Measurements from ENCODE around the gene ZNF592.

Gene ZNF592

GRCh38 chr15:84807228-84807627 is 58.8 kb downstream of the ZNF592 start:
- DNase-seq (ENCODE audit: low read depth in 1 of 2, low spot score in 1 of 2), result no peak

DNA sequence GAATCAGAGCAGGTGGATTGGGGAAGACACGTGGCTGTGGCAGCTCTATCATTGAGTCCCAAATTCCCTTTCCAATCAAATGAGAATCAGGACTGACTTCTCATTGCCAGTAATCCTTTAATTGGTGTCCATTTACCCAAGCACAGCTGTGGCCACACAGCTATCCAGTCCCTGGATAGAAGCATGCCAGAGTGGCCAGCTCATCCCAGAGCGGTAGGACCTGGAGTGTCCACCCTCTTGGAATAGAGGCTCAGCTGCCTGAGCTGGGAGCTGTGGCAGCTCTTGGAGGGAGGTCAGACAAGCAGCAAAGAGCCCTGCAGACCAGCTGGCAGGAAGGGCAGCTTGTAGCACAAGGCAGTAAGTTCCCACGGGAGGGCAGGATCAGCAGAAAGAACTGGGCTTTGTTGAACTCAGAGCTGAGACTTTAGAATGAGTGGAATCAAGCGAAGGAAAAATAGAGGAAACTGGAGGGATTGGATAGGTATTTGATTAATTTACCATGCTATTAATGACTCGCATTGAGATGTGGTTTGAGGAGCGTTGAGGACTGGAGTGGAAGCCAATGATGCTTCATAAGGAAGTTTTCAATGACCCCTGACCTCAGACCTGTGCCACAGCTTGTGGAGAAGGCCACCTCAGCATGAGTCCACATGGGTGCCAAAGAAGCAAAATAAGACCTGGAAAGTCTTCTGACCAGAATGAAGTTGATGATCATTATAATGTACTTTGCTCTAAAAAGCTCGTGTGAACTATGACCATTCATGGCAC is 61.9 kb downstream of the ZNF592 start:
- no peak for DNase-seq (ENCODE audit: low read depth in 1 of 2, low spot score in 1 of 2)

DNA sequence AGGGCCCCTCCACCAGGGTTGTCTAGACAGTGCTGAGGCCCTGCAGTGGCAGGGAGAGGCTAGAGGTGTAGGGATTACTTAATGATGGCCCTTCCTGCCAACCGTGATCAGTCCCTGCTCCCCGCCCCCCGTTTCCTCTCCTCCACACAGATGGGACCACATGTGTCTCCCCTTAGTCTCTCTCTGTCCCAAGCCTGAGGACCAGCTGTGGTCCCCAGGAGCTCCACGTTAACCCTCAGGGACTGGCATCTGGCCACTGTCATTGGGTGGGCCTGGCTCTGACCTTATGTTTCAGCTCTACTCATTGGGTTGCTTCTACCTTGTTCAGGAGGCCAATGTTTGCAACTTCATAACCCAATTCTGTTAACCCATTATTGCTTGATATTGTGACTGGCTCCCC is 62.8 kb downstream of the ZNF592 start:
- no peak for DNase-seq (ENCODE audit: low read depth in 1 of 2, low spot score in 1 of 2)

DNA sequence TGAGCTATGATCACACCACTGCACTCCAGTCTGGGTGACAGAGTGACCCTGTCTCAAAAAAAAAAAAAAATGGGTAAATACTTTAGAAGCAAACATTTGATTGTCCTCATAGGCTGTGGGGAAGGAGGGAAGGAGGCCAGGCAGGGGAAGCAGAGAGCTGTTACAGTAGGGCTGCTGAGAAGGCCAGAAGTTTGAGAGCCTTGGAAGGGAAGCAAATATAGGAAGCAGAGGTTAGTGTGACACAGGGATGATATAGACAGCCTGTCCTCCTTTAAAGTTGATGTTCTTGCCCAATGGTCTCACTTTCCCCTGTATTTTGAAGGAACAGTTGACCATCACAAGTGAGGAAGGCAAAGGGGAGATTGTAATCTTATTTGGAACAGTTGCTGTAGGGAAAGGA is 63.4 kb downstream of the ZNF592 start:
- no peak for DNase-seq (ENCODE audit: low read depth in 1 of 2, low spot score in 1 of 2)

- DNase-seq (ENCODE audit: low read depth in 1 of 2, low spot score in 1 of 2), result no peak
Measured at GRCh38 chr15:84812842-84813241, 64.5 kb downstream of the ZNF592 start.

DNA sequence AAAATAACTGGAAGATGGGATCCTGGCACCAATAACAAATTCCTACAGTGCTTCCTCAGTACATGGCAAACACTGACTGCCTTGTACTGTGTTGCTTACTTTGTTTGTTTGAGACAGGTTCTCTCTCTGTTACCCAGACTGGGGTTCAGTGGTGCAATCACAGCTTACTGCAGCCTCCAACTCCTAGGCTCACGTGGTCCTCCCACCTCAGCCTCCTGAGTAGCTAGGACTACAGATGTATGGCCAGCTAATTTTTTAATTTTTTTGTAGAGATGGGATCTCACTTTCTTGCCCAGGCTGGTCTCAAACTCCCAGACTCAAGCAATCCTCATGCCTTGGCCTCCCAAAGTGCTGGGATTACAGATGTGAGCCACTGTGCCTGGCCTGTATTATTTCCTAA is 65.0 kb downstream of the ZNF592 start:
- no peak for DNase-seq (ENCODE audit: low read depth in 1 of 2, low spot score in 1 of 2)

DNA sequence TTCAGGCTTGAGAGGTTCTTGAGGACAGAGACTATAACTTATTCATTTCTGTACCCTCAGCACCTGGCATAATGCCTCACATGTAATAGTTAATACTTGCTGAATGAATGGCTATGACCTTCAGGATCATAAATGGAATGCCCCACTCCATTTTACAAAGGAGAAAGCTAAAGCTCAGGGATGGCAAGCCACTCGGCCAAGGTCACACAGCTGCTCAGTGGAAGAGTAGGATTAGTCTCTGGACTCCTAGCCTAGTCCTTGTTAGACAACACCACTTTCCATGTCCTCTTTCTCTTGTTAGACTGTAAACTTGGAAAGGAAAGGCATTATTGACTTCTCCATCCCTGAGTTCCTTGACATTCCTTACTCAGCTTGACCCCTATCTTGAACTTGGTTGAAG is 65.5 kb downstream of the ZNF592 start:
- no peak for DNase-seq (ENCODE audit: low read depth in 1 of 2, low spot score in 1 of 2)

DNA sequence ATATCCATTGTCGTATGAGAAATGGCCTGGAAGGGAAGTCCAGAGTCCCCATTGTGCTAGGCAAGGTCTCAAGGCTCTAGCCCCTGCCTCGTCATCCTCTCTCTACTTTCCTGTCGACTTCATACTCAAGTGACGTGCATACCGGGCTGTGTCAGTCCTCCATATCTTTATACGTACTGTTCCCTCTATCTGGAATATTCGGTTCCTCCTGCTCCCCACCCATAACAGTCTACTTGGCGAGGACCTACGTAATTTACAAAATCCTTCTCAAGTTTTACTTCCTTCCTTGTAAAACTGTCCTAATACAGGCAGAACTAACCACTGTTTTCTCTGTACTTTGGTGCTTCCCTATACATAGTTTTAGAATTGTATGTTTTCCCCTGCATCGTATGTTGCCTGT is 66.5 kb downstream of the ZNF592 start:
- no peak for DNase-seq (ENCODE audit: low read depth in 1 of 2, low spot score in 1 of 2)

- DNase-seq (ENCODE audit: low read depth in 1 of 2, low spot score in 1 of 2), result no peak
Measured at GRCh38 chr15:84816694-84817465, 68.5 kb downstream of the ZNF592 start, which contains the start of gene ALPK3. Gene ALPK3, plus strand, starts transcription at chr15:84817356. Its CDS starts 97 bp downstream, at chr15:84817453.

GRCh38 chr15:84817466-84818081 is 69.2 kb downstream of the ZNF592 start:
- DNase-seq (ENCODE audit: low read depth in 1 of 2, low spot score in 1 of 2), result no peak

GRCh38 chr15:84818261-84819131 is 70.1 kb downstream of the ZNF592 start:
- DNase-seq (ENCODE audit: low read depth in 1 of 2, low spot score in 1 of 2), result no peak

GRCh38 chr15:84819291-84819768 is 70.9 kb downstream of the ZNF592 start:
- no peak for DNase-seq (ENCODE audit: low read depth in 1 of 2, low spot score in 1 of 2)

DNA sequence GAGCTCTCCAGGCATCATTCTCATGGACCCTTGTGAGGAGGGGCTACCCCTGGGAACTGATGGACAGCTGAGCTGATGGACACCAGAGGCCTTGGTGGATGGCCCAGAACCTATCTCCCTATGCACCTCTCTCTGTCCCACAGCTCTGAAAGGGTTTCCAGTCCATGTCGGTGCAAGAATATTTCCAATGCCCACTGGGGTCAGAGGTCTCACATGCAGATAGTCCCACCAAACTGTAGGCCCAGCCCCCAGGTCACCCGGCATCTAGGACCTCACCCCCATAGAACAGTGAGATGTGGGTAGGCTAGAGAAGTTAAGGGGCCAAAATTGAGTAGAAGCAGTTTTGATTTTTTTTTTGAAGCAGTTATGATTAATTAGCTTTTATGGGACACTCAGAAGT is 71.4 kb downstream of the ZNF592 start:
- DNase-seq (ENCODE audit: low read depth in 1 of 2, low spot score in 1 of 2), result no peak

DNA sequence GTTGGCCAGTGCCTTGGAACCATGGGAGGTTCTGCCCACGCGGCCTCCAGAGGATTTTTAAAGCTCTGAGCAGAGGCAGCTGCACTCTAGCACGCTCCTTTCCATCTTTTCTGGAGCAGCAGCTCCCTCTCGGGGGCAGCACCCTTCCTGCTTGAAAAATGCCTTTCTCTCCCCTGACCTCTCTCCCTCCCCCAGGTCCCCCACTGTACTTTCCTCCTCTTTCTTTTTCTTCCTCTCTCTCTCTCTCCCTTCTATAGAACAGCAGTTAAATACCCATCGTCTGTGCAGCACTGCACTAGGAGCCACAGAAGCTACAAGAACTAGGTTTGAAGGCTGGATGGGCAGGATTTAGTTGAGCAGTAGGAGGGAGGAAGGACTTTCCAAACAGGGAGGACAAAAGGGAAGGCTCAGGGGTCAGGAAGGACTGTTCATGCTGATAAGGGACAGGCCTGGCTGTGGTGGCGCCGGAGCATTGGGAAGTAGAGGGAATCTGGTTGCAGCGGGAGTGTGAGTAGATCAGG is 73.2 kb downstream of the ZNF592 start:
- no peak for DNase-seq (ENCODE audit: low read depth in 1 of 2, low spot score in 1 of 2)

DNA sequence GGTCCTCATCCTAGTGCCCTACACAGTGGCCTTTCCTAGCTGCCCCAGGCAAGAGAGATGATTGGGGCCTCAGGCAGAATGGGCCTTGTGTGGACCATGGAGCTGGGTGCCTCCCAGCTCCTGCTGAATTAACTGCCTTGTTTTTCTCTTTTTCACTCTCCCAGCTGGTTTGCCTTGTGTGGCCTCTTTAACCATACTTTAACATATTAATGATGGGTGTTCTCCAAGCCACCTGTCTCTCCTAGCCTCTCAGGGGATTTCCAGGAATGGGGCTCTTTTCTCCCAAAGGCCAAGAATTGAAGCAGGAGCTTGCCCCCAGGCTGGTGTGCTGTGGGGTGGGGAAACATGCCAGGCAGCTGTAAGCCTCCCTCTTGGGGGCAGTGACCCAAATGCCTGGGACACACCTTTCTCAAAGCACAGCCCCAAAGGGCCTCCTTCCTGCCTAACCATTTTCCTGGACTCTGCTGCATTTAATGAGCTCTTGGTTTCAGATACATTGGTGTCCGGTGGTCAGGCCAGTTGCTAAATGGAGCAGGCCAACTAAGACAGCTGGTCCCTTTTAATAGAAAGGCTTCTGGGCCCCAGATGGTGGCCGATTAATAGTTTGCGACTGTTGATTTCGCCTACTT is 74.4 kb downstream of the ZNF592 start:
- no peak for DNase-seq (ENCODE audit: low read depth in 1 of 2, low spot score in 1 of 2)

DNA sequence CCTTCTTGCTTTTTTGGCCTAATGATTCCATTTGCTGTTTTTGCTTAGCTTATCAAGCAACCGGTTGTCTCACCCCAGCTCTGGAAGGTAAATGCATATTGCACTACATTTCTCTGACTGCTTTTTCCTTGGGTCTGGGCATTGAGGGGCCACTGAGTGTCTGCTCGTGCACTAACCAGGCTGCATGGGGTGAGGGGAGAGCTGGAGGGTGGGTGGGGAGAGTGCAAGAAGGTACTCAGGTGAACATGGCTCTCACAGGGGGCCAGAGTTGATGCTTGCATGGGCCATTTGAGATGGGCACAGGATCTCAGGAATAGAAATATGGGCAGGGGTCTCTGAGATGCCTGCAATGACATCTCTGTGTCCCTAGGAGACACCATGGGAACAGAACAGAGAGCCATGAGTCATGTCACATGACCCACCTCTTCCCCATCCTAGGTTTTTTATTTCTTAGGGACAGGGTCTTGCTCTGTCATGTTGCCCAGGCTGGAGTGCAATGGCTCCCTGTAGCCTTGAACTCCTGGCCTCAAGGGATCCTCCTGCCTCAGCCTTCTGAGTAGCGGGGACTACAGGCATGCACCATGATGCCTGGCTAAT is 75.0 kb downstream of the ZNF592 start:
- DNase-seq (ENCODE audit: low read depth in 1 of 2, low spot score in 1 of 2), result no peak

GRCh38 chr15:84824260-84825007 is 76.0 kb downstream of the ZNF592 start:
- no peak for DNase-seq (ENCODE audit: low read depth in 1 of 2, low spot score in 1 of 2)

DNA sequence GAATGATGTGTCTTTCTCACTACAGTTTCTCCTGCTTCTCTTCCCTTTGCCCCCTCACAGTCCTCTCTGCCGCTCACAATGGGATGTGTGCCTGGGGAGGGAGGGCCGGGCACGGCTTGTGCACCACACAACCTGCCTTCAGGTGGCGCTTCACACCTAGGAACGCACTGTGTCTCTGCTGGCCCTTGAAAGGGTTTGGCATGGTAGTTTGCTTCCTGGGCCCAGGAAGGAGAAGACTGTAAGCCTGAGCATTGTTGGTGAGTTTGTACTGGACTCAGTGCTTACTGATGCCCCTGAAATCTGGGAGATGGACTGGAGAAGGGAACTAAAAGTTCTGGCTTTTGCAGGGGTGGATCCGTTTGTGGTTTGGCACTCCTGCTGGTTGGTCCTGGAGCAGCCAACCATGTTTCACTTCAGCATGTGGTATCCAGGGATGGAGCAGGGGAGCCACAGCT is 78.0 kb downstream of the ZNF592 start:
- DNase-seq (ENCODE audit: low read depth in 1 of 2, low spot score in 1 of 2), result no peak

DNA sequence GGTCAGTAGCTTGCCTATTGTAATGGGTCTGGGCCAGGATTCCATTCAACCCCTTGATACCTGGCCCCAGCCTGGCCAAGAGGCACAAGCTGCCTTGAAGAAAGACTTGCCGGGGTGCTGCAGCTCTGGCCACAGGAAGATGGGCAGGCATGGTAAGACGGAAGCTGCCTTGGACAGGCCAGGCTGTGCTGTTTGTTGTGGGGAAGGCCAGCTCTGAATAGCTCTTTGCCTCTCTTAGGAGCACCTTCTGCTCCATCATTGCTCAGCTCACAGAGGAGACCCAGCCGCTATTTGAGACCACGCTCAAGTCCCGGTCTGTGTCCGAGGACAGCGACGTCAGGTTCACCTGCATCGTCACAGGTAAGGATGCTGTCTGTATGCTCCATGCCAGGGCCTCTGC is 78.9 kb downstream of the ZNF592 start:
- no peak for DNase-seq (ENCODE audit: low read depth in 1 of 2, low spot score in 1 of 2)

Measured in activated CD4-positive, alpha-beta T cell treated with anti-CD3 and anti-CD28 coated beads, Interleukin-2, amount 50 U/mL, for 24 hours (primary cell).